Mucosa of descending colon (tissue), 3 donors: ENCODE measurements around the gene EMC1. TPM values are rescaled to one million over a fixed set of nuclear protein-coding genes. Genes with fewer than 3 reads are reported as not detected.
A peak's percentile ranks its signal among the peaks of the same experiment; 100 is the strongest.

Source experiments
- ATAC-seq: fragments of 200-7000 bp; cut with Tn5 transposase; one replicate; pipeline ENCODE4 v1.9.1; 2020; ENCODE audit warnings: mild to moderate bottlenecking, moderate library complexity
- DNase-seq, 3 donors: peaks; one replicate each; pipeline ENCODE4 v3.0.0-alpha.2; 2020
- H3K36me3 ChIP-seq: fragments of 200-600 bp; one replicate; pipeline ENCODE4 v1.8.0; 2021; ENCODE audit warnings: low read depth, mild to moderate bottlenecking
- H3K4me1 ChIP-seq: fragments of 200-600 bp; one replicate; pipeline ENCODE4 v1.8.0; 2021; ENCODE audit warnings: low read depth, mild to moderate bottlenecking
- H3K4me3 ChIP-seq: fragments of 200-600 bp; one replicate; pipeline ENCODE4 v1.8.0; 2021; ENCODE audit warnings: mild to moderate bottlenecking
- H3K9me3 ChIP-seq: fragments of 200-600 bp; one replicate; pipeline ENCODE4 v1.8.0; 2021; ENCODE audit warnings: mild to moderate bottlenecking
- CTCF ChIP-seq: fragments of 200-600 bp; IDR thresholded peaks from one replicate; pipeline ENCODE4 v1.8.0; 2022; ENCODE audit warnings: antibody characterized with exemption, mild to moderate bottlenecking
- intact Hi-C, 2 donors: fragments of 100-400 bp; cut with DNase I in 1 of 2; cut with micrococcal nuclease in 1 of 2; formaldehyde crosslinking; loops; one replicate each; pipeline versions ENCODE4 v1.11.0 to v1.11.1; 2022; cut with DNase I, micrococcal nuclease
- total RNA-seq, 3 donors: library from RNA; stranded (reverse); fragmentation: NEBNext Ultra II Directional in 2 of 3; extraction: Animal tissue kit (Norgen Biotek cat#: 25700) in 2 of 3; gene quantifications; one replicate each; pipeline versions ENCODE4 v1.2.1 to v1.2.4, GENCODE V29; 2021 to 2023
- donor health status: DM: no; HTN: no; CAD: no; lungs with moderate emphysema.
- donor health status: DM: no; HTN: no; CAD: no.
- donor health status: DM: no; HTN: yes; CAD: no.

The EMC1 gene
- total RNA-seq, 3 donors from 2014 or later, result 37.7 to 42.3 (median 38.3) TPM

GRCh38 chr1:19167140-19167539, 84.2 kb downstream of the EMC1 start:
- Histone ChIP-seq H3K4me3 (no peak overlapping the region), H3K4me1 (peaks cover 16% of the 10 kb centered on the region), H3K36me3 (peaks cover 6% of the 10 kb centered on the region), H3K9me3 (no peaks in the 10 kb centered on the region)
- no peak for ATAC-seq
- DNase-seq, result no peak
- TF ChIP-seq CTCF, result no peak
- intact Hi-C loops, result no loop called here

DNA sequence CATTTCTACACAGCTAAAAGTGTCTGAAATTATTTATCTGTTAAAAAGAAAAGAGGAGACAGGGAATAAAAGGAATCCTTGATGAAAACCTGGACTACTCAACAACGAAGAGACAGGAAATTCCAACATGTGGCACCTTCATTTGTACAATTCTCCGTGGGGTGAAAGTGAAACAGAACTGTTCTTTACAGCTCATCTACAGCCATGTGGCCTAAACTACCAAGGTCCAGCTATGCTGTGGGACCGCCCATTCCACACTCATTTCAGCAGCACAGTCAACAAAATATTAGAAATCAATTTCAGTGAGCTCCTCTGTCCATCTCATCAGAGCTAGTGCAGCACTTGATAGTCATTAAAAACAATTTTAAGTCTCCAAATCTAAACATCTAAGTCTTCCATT, 85.3 kb downstream of the EMC1 start:
- intact Hi-C loops, result no loop called here
- H3K9me3 ChIP-seq, result no peaks in the 10 kb centered on the region
- TF ChIP-seq CTCF, result no peak
- H3K4me3 ChIP-seq, result no peak overlapping the region
- peaks cover 16% of the 10 kb centered on the region for H3K4me1 ChIP-seq
- peaks cover 10% of the 10 kb centered on the region for H3K36me3 ChIP-seq
- DNase-seq (peak in 1 of 3 donors; percentile 31), ATAC-seq (peak; percentile 83)

Other genes with a start within 250 kb of the EMC1 start
- 100 to 1,000 TPM; 108 to 159 (median 128) TPM for gene UBR4, start 41.3 kb downstream of the EMC1 start, total RNA-seq
- 10 to 100 TPM; 17.7 to 18.2 (median 18.1) TPM for gene MRTO4, start 281 bp upstream of the EMC1 start, total RNA-seq
- 10 to 100 TPM; 40.9 to 97.8 (median 93.7) TPM for gene AKR7A3, start 37.2 kb upstream of the EMC1 start, total RNA-seq
- gene AKR7A2, start 60.6 kb upstream of the EMC1 start, total RNA-seq, result 10 to 100 TPM; 57.9 to 85.2 (median 72.1) TPM
- 10 to 100 TPM; 11.3 to 16.2 (median 13.6) TPM for gene SLC66A1, start 60.8 kb upstream of the EMC1 start, total RNA-seq
- 100 to 1,000 TPM; 346 to 393 (median 381) TPM for gene CAPZB, start 234.0 kb upstream of the EMC1 start, total RNA-seq